K562 (cell line): ENCODE data around the gene ARSA. TPM values are rescaled to one million over a fixed set of nuclear protein-coding genes. Genes with fewer than 3 reads are reported as not detected.

Experiments
- FOSL1 ChIP-seq: fragments of 200-800 bp; sonication (Bioruptor generic); conservative IDR thresholded peaks from 2 replicates; pipeline ENCODE4 v1.6.1; 2016; ENCODE audit warnings: missing genetic modification characterization, missing compliant biosample characterization
- GTF2F1 ChIP-seq: IDR thresholded peaks from 2 replicates; pipeline ENCODE4 v1.6.1; 2011; ENCODE audit warnings: low read depth, low read length, improper control_type of control experiment
- MGA ChIP-seq: fragments of 450-650 bp; IDR thresholded peaks from 2 replicates; pipeline ENCODE4 v1.6.1; 2016; ENCODE audit warnings: mild to moderate bottlenecking, moderate library complexity
- RFX1 ChIP-seq: fragments of 450-650 bp; IDR thresholded peaks from 2 replicates; pipeline ENCODE4 v1.6.1; 2016; ENCODE audit warnings: mild to moderate bottlenecking, moderate library complexity
- TEAD1 ChIP-seq, 2 experiments: fragments of 450-650 bp in 1 of 2; sonication (generic) in 1 of 2; formaldehyde crosslinking; IDR thresholded peaks; 2 replicates each; pipeline versions ENCODE4 v1.4.0 to v1.8.0; 2020 to 2022; ENCODE audit warnings: mild to moderate bottlenecking in 2 of 2, missing genetic modification reagents in 1 of 2
- U2AF2 ChIP-seq: fragments of 200-400 bp; formaldehyde crosslinking; optimal IDR thresholded peaks from 2 replicates; pipeline ENCODE3; 2017; ENCODE audit warnings: low read depth, mild to moderate bottlenecking, low read length
- YBX1 ChIP-seq: fragments of 450-650 bp; IDR thresholded peaks from 2 replicates; pipeline ENCODE4 v1.7.1; 2016; ENCODE audit warnings: mild to moderate bottlenecking
- ZNF507 ChIP-seq: conservative IDR thresholded peaks from 2 replicates; pipeline ENCODE4 v1.6.1; 2017; ENCODE audit warnings: missing genetic modification characterization, missing compliant biosample characterization
- ZNF639 ChIP-seq, 2 experiments: fragments of 200-800 bp in 1 of 2; sonication (Bioruptor generic) in 1 of 2; sonication (generic) in 1 of 2; formaldehyde crosslinking in 1 of 2; IDR thresholded peaks in 1 of 2; conservative IDR thresholded peaks in 1 of 2; 2 replicates each; pipeline versions ENCODE4 v1.5.0 to v1.6.1; 2016 to 2020; ENCODE audit warnings: missing compliant biosample characterization in 1 of 2, missing genetic modification characterization in 1 of 2, missing genetic modification reagents in 1 of 2
- polyA plus RNA-seq, 8 experiments: library from polyadenylated mRNA; depleted of rRNA in 4 of 8; stranded (reverse) in 5 of 8; unstranded in 3 of 8; fragments of >200 nt; fragmentation: Nextera tagmentation in 2 of 8; fragmentation: Illumina TruSeq in 1 of 8; extraction: Ambion mirVana in 2 of 8; extraction: Trizol in 1 of 8; gene quantifications; 2 replicates each; pipeline versions ENCODE4 v1.2.1 to v1.2.3, GENCODE V29; 2011 to 2014; ENCODE audit warnings: inconsistent platforms in 1 of 8, missing spikeins in 1 of 8
- total RNA-seq, 7 experiments: library from RNA; depleted of rRNA in 6 of 7; stranded (reverse); fragments of >200 nt in 6 of 7; fragmentation: Illumina TruSeq in 2 of 7; extraction: Trizol in 2 of 7; gene quantifications; 2 replicates each; pipeline versions ENCODE4 v1.2.1 to v1.2.3, GENCODE V29; 2011 to 2021; ENCODE audit warnings: low replicate concordance in 1 of 7

ARSA gene
- total and polyA plus RNA-seq, 9 of the 15 experiments (the other 6 are each of a cell fraction or from before 2014, with no cell fraction given) = 0.32 to 10.9 (median 1.8) TPM; not detected in 1

- TF ChIP-seq MGA (0 out of 2 replicates have a peak, but pooled peaks have one; percentile 19), YBX1 (no peak), TEAD1 (CRISPR knock-in tag; IDR thresholded peaks at IDR 0.05) (no peak), GTF2F1 (no peak), RFX1 (no peak), ZNF639 (CRISPR knock-in tag; conservative IDR thresholded peaks at IDR 0.05 in 1 of 2, IDR thresholded peaks at IDR 0.05 in 1 of 2) (0 out of 4 replicates have a peak, but pooled peaks of 1 of the 2 experiments have one; percentile 23), ZNF507 (tag) (no peak), FOSL1 (no peak), U2AF2 (no peak)
Observed at GRCh38 chr22:50627642-50628542, at the start of gene ARSA (continued).
